ENCODE data around the gene SIL1.

DNA sequence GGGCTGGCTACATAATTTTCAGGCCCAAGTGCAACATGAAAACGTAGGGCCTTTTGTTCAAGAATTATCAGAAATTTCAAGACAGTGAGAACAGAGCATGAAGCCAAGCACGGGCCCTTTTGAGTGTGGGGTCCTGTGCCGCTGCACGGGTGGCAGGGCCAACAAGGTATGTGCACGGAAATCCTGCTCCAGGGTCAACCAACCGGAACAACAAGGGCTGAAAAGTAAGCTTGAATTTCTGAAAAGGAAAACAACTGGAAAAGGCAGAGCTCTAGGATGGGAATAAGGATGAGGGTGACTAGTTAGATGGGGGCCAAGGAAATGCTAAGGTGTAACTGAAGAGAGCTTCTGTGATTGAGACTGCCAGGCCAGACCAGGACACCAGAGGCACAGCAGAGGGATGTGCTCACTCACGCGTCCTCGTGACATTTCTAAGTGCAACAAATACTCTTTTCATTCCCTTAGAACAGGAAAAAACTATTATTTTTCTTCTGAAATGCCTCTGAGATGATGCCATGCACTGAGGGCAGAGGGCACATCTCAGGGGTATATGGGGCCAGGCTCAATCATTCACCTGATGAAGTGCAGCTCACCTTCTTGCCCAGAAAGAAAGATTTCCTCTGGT is 242.4 kb downstream of the SIL1 start:
- no peak for TF ChIP-seq POLR2A (IDR thresholded peaks at IDR 0.05; ENCODE audit: low read depth)
- TF ChIP-seq EP300 (IDR thresholded peaks at IDR 0.05), result no peak
- TF ChIP-seq, protein P1, sequence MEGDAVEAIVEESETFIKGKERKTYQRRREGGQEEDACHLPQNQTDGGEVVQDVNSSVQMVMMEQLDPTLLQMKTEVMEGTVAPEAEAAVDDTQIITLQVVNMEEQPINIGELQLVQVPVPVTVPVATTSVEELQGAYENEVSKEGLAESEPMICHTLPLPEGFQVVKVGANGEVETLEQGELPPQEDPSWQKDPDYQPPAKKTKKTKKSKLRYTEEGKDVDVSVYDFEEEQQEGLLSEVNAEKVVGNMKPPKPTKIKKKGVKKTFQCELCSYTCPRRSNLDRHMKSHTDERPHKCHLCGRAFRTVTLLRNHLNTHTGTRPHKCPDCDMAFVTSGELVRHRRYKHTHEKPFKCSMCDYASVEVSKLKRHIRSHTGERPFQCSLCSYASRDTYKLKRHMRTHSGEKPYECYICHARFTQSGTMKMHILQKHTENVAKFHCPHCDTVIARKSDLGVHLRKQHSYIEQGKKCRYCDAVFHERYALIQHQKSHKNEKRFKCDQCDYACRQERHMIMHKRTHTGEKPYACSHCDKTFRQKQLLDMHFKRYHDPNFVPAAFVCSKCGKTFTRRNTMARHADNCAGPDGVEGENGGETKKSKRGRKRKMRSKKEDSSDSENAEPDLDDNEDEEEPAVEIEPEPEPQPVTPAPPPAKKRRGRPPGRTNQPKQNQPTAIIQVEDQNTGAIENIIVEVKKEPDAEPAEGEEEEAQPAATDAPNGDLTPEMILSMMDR (IDR thresholded peaks at IDR 0.05), result no peak
- no peak for TF ChIP-seq POLR2AphosphoS5 (IDR thresholded peaks at IDR 0.05)

All from esophagus muscularis mucosa (tissue), 4 donors.